Retina (tissue), 1 donor: Measurements from ENCODE around the gene CTDSPL.

Experiments used
- DNase-seq: peaks from one replicate; pipeline ENCODE4 v3.0.0-alpha.2; 2016

Gene CTDSPL

GRCh38 chr3:37945807-37946530 lies 84.3 kb downstream of the CTDSPL start:
- no peak for DNase-seq

GRCh38 chr3:37946531-37946889 lies 84.8 kb downstream of the CTDSPL start:
- DNase-seq = no peak

- DNase-seq = peak; percentile 25
These were observed 88.2 kb downstream of the CTDSPL start for GRCh38 chr3:37949866-37950265.

- no peak for DNase-seq
These were observed 90.9 kb downstream of the CTDSPL start for GRCh38 chr3:37952564-37952963.

- DNase-seq = no peak
These were observed 91.5 kb downstream of the CTDSPL start for GRCh38 chr3:37953226-37953625.

- DNase-seq = no peak
These were observed 92.2 kb downstream of the CTDSPL start for GRCh38 chr3:37953707-37954394.

GRCh38 chr3:37954881-37955280 lies 93.2 kb downstream of the CTDSPL start:
- no peak for DNase-seq

- DNase-seq = no peak
These were observed 94.4 kb downstream of the CTDSPL start for GRCh38 chr3:37955918-37956707.

- no peak for DNase-seq
These were observed 95.3 kb downstream of the CTDSPL start for GRCh38 chr3:37956723-37957538.

- DNase-seq = no peak
These were observed 95.9 kb downstream of the CTDSPL start for GRCh38 chr3:37957539-37957936.

GRCh38 chr3:37961622-37962431 lies 100.1 kb downstream of the CTDSPL start:
- DNase-seq = no peak

- DNase-seq = no peak
These were observed 101.3 kb downstream of the CTDSPL start for GRCh38 chr3:37963016-37963415.

GRCh38 chr3:37963635-37964034 lies 102.0 kb downstream of the CTDSPL start:
- no peak for DNase-seq

- no peak for DNase-seq
These were observed 102.5 kb downstream of the CTDSPL start for GRCh38 chr3:37964146-37964545.

- DNase-seq = no peak
These were observed 103.0 kb downstream of the CTDSPL start for GRCh38 chr3:37964716-37965115.

- DNase-seq = peak; percentile 59
These were observed 105.7 kb downstream of the CTDSPL start for GRCh38 chr3:37967260-37967881.

- no peak for DNase-seq
These were observed 106.5 kb downstream of the CTDSPL start for GRCh38 chr3:37968199-37968598.

GRCh38 chr3:37968813-37969595 lies 107.3 kb downstream of the CTDSPL start:
- no peak for DNase-seq

GRCh38 chr3:37969596-37970100 lies 108.0 kb downstream of the CTDSPL start:
- no peak for DNase-seq

- DNase-seq = no peak
These were observed 109.1 kb downstream of the CTDSPL start for GRCh38 chr3:37970802-37971201.
